H9 (cell line): Measurements from ENCODE around the gene ASIC4. TPM values are rescaled to one million over a fixed set of nuclear protein-coding genes. Genes with fewer than 3 reads are reported as not detected.

ENCODE experiments used
- DNase-seq: peaks from one replicate; pipeline ENCODE4 v3.0.0-alpha.2; 2017
- H2AFZ ChIP-seq: one replicate; pipeline ENCODE4 v1.6.1; 2013; ENCODE audit warnings: mild to moderate bottlenecking, low read length, control low read depth, moderate library complexity
- H2AK5ac ChIP-seq: 2 replicates; pipeline ENCODE4 v1.6.1; 2013; ENCODE audit warnings: low read length, control low read depth, mixed read lengths; ENCODE audit not compliant: insufficient read length
- H2BK120ac ChIP-seq: one replicate; pipeline ENCODE4 v1.6.1; 2013; ENCODE audit warnings: low read depth, mild to moderate bottlenecking, low read length, control low read depth, inconsistent platforms; ENCODE audit not compliant: poor library complexity, severe bottlenecking
- H2BK12ac ChIP-seq: 2 replicates; pipeline ENCODE4 v1.6.1; 2013; ENCODE audit warnings: low read length, control low read depth, mixed read lengths, low read depth; ENCODE audit not compliant: insufficient read length
- H2BK15ac ChIP-seq: 2 replicates; pipeline ENCODE4 v1.6.1; 2013; ENCODE audit warnings: low read depth, low read length, control low read depth
- H2BK20ac ChIP-seq: one replicate; pipeline ENCODE4 v1.6.1; 2013; ENCODE audit warnings: low read depth, mild to moderate bottlenecking, low read length, control low read depth, inconsistent platforms; ENCODE audit not compliant: poor library complexity, severe bottlenecking
- H2BK5ac ChIP-seq: 2 replicates; pipeline ENCODE4 v1.6.1; 2013; ENCODE audit warnings: low read length, control low read depth, mixed read lengths; ENCODE audit not compliant: insufficient read length
- H3K14ac ChIP-seq: 2 replicates; pipeline ENCODE4 v1.6.1; 2013; ENCODE audit warnings: low read length, control low read depth; ENCODE audit not compliant: insufficient read depth
- H3K18ac ChIP-seq: 2 replicates; pipeline ENCODE4 v1.6.1; 2013; ENCODE audit warnings: low read depth, mild to moderate bottlenecking, mixed read lengths, low read length, control low read depth; ENCODE audit not compliant: insufficient read length
- H3K23ac ChIP-seq: 2 replicates; pipeline ENCODE4 v1.6.1; 2013; ENCODE audit warnings: low read length, control low read depth, mixed read lengths, low read depth; ENCODE audit not compliant: insufficient read length
- H3K23me2 ChIP-seq: 2 replicates; pipeline ENCODE4 v1.6.1; 2013; ENCODE audit warnings: low read depth, mild to moderate bottlenecking, mixed read lengths, low read length, control low read depth; ENCODE audit not compliant: insufficient read length, poor library complexity, severe bottlenecking
- H3K27ac ChIP-seq: 2 replicates; pipeline ENCODE4 v1.5.1; 2013; ENCODE audit warnings: low read length, control low read depth, mixed read lengths, low read depth; ENCODE audit not compliant: insufficient read length
- H3K27me3 ChIP-seq: 2 replicates; pipeline ENCODE4 v1.6.1; 2013; ENCODE audit warnings: low read length, control low read depth, inconsistent platforms; ENCODE audit not compliant: insufficient read depth
- H3K4ac ChIP-seq: 2 replicates; pipeline ENCODE4 v1.6.1; 2013; ENCODE audit warnings: low read depth, mild to moderate bottlenecking, control low read depth, inconsistent platforms, low read length, moderate library complexity
- H3K4me1 ChIP-seq: 2 replicates; pipeline ENCODE4 v1.6.1; 2013; ENCODE audit warnings: low read length, control low read depth, inconsistent platforms; ENCODE audit not compliant: insufficient read depth
- H3K4me2 ChIP-seq: 2 replicates; pipeline ENCODE4 v1.6.1; 2013; ENCODE audit warnings: low read length, control low read depth, mixed read lengths; ENCODE audit not compliant: insufficient read length, insufficient read depth
- H3K56ac ChIP-seq: 2 replicates; pipeline ENCODE4 v1.6.1; 2013; ENCODE audit warnings: low read depth, mild to moderate bottlenecking, mixed read lengths, low read length, control low read depth; ENCODE audit not compliant: insufficient read length
- H3K79me1 ChIP-seq: 2 replicates; pipeline ENCODE4 v1.6.1; 2013; ENCODE audit warnings: low read depth, mild to moderate bottlenecking, moderate library complexity, low read length, control low read depth, inconsistent platforms; ENCODE audit not compliant: insufficient read depth, poor library complexity, severe bottlenecking
- H3K79me2 ChIP-seq: 2 replicates; pipeline ENCODE4 v1.6.1; 2013; ENCODE audit warnings: low read length, control low read depth, inconsistent platforms; ENCODE audit not compliant: insufficient read depth
- H3K9ac ChIP-seq: 2 replicates; pipeline ENCODE4 v1.6.1; 2013; ENCODE audit warnings: low read length, control low read depth, mixed read lengths; ENCODE audit not compliant: insufficient read length; ENCODE audit errors: extremely low read depth
- H3K9me3 ChIP-seq: one replicate; pipeline ENCODE4 v1.6.1; 2013; ENCODE audit warnings: low read depth, low read length, inconsistent platforms; ENCODE audit not compliant: control insufficient read depth
- H3T11ph ChIP-seq: one replicate; pipeline ENCODE4 v1.6.1; 2013; ENCODE audit warnings: mild to moderate bottlenecking, low read length, control low read depth, inconsistent platforms
- H4K20me1 ChIP-seq: one replicate; pipeline ENCODE4 v1.6.1; 2013; ENCODE audit not compliant: control insufficient read depth, insufficient read length, insufficient read depth
- H4K5ac ChIP-seq: 2 replicates; pipeline ENCODE4 v1.6.1; 2013; ENCODE audit warnings: low read depth, mild to moderate bottlenecking, mixed read lengths, low read length, control low read depth; ENCODE audit not compliant: insufficient read length
- H4K8ac ChIP-seq: replicated peaks from 2 replicates; pipeline ENCODE4 v1.6.1; 2013; ENCODE audit warnings: low read length, control low read depth, mixed read lengths, low read depth; ENCODE audit not compliant: insufficient read length
- H4K91ac ChIP-seq: 2 replicates; pipeline ENCODE4 v1.6.1; 2013; ENCODE audit warnings: low read depth, mild to moderate bottlenecking, moderate library complexity, mixed read lengths, low read length, control low read depth; ENCODE audit not compliant: insufficient read length
- H3K27ac Mint-ChIP-seq, 3 experiments: 2 replicates in 2 of 3; 3 replicates in 1 of 3; pipeline ENCODE4 v1.8.0; 2020 to 2021; ENCODE audit warnings: mixed read lengths in 3 of 3, mild to moderate bottlenecking in 1 of 3, moderate library complexity in 1 of 3
- H3K27me3 Mint-ChIP-seq: 2 replicates; pipeline ENCODE4 v1.8.0; 2021; ENCODE audit warnings: low read depth, mild to moderate bottlenecking, moderate library complexity, mixed read lengths
- H3K36me3 Mint-ChIP-seq, 3 experiments: 2 replicates in 2 of 3; 3 replicates in 1 of 3; pipeline ENCODE4 v1.8.0; 2020 to 2021; ENCODE audit warnings: low read depth in 3 of 3, mixed read lengths in 3 of 3; ENCODE audit not compliant: insufficient read depth in 1 of 3
- H3K4me1 Mint-ChIP-seq, 2 experiments: 2 replicates each; pipeline ENCODE4 v1.8.0; 2020; ENCODE audit warnings: mixed read lengths in 2 of 2
- H3K4me3 Mint-ChIP-seq, 2 experiments: 2 replicates in 1 of 2; 3 replicates in 1 of 2; pipeline ENCODE4 v1.8.0; 2020 to 2021; ENCODE audit warnings: mild to moderate bottlenecking in 2 of 2, mixed read lengths in 2 of 2, moderate library complexity in 1 of 2
- H3K9me3 Mint-ChIP-seq, 2 experiments: 2 replicates in 1 of 2; 3 replicates in 1 of 2; pipeline ENCODE4 v1.8.0; 2020; ENCODE audit warnings: mild to moderate bottlenecking in 2 of 2, mixed read lengths in 2 of 2, moderate library complexity in 1 of 2
- CTCF ChIP-seq: fragments of 200-600 bp; sonication (generic); conservative IDR thresholded peaks from 3 replicates; pipeline ENCODE4 v1.8.0; 2021; ENCODE audit warnings: antibody characterized with exemption, mild to moderate bottlenecking
- WGBS: extraction: QIAGEN DNeasy Blood & Tissue Kit; methylation state at CpG from one replicate; pipeline ENCODE4 v1.1.7; 2013; ENCODE audit warnings: missing lambda C conversion rate, low lambda C conversion rate, mixed read lengths; ENCODE audit not compliant: insufficient read length; ENCODE audit errors: extremely low coverage; 5-methylcytosine and 5-hydroxymethylcytosine counted together
- total RNA-seq: library from RNA; stranded (reverse); gene quantifications from 2 replicates; pipeline ENCODE4 v1.2.1, GENCODE V29; 2021

Gene ASIC4
- total RNA-seq, 1 experiment from 2014 or later, result 0.37 TPM

DNA sequence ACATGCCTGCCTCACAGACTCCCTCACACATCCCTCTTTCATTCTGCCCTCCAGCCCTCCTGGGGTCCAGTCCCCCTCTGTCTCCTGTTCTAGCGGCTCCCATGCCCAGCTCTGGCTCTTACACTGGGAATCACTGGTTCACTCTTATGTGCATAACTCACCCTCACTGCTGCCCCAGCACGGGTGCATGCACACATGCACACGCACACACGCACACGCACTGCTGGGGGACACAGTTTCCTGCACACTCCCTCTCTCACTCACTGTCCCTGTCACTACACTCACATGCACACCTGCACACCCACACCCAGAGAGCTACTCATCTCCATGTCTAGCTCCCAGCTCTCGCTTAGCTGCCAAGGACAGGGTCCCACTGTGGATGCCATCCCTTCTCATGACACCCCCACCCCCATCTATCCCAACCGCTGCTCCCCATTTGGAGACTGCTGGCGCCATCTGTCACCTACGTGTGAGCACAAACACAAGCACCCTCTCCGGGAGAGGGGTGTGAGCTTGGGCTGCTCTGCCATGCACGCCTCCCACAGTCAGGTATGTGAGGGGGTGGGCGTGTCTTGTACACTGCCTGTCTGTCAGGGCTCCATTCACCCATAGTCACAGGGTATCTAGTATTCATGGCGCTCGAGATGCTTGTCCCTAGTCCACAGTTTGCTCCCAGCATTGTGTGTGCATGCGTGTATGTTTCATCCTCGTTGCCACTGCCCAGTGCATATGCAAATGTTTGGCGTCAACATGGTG lies 1.8 kb downstream of the ASIC4 start:
- Histone ChIP-seq H4K5ac (no peak overlapping the region), H3K14ac (no peak overlapping the region), H2AK5ac (no peak overlapping the region), H2AFZ (no peak overlapping the region), H3K4ac (no peak overlapping the region), H4K20me1 (peaks cover 3% of the 10 kb centered on the region), H3K27me3 (peaks cover 19% of the 10 kb centered on the region; the same call in 1 of the 2 replicates), H2BK120ac (no peak overlapping the region), H3T11ph (no peak overlapping the region), H3K79me1 (no peaks in the 10 kb centered on the region), H4K8ac (no peak overlapping the region), H2BK5ac (no peak overlapping the region), H3K18ac (no peak overlapping the region), H3K23me2 (no peaks in the 10 kb centered on the region), H3K79me2 (no peaks in the 10 kb centered on the region), H3K56ac (no peak overlapping the region), H4K91ac (no peak overlapping the region), H3K27ac (no peak overlapping the region), H3K9ac (no peak overlapping the region), H3K4me1 (peaks cover 9% of the 10 kb centered on the region; the same call in 1 of the 2 replicates), H2BK12ac (no peak overlapping the region), H3K9me3 (no peaks in the 10 kb centered on the region), H3K23ac (no peak overlapping the region), H2BK15ac (no peak overlapping the region), H2BK20ac (no peak overlapping the region), H3K4me2 (no peak overlapping the region)
- Mint-ChIP-seq H3K27me3 (peaks cover 80% of the 10 kb centered on the region), H3K4me3 (no peak overlapping the region; a peak in 1 of 5 replicates), H3K4me1 (peaks cover 42 to 65% of the 10 kb centered on the region in 2 experiments), H3K27ac (no peak overlapping the region; a peak in 1 of 7 replicates), H3K9me3 (no peaks in the 10 kb centered on the region; a peak in 3 of 5 replicates), H3K36me3 (no peaks in the 10 kb centered on the region; a peak in 1 of 7 replicates)
- no peak for TF ChIP-seq CTCF
- WGBS, result no CpG with 5 or more reads among the region's 17 CpGs
- DNase-seq, result no peak
